DOHH2 (cell line): ENCODE data around the gene SLX4IP.

Experiments
- H3F3A ChIP-seq: fragments of 200-600 bp; sonication (generic), shearing (Covaris generic); 2 replicates; pipeline ENCODE4 v1.6.0; 2016; ENCODE audit warnings: antibody characterized with exemption, mild to moderate bottlenecking; ENCODE audit not compliant: control insufficient read depth, insufficient read depth
- H3K27ac ChIP-seq: fragments of 200-600 bp; sonication (generic); 2 replicates; pipeline ENCODE4 v1.5.1; 2014; ENCODE audit warnings: low read depth, mild to moderate bottlenecking, low read length, moderate library complexity
- H3K27me3 ChIP-seq: fragments of 200-600 bp; sonication (generic); 2 replicates; pipeline ENCODE4 v1.6.1; 2014; ENCODE audit warnings: mild to moderate bottlenecking, low read length, mixed read lengths; ENCODE audit not compliant: control insufficient read depth
- H3K36me3 ChIP-seq: fragments of 200-600 bp; sonication (generic); 2 replicates; pipeline ENCODE4 v1.6.1; 2014; ENCODE audit warnings: mild to moderate bottlenecking, low read length, moderate library complexity, mixed read lengths; ENCODE audit not compliant: control insufficient read depth
- H3K4me1 ChIP-seq: fragments of 200-600 bp; sonication (generic); 2 replicates; pipeline ENCODE4 v1.6.1; 2014; ENCODE audit warnings: mild to moderate bottlenecking, low read length, mixed read lengths; ENCODE audit not compliant: control insufficient read depth
- H3K4me2 ChIP-seq: fragments of 200-600 bp; sonication (generic); 2 replicates; pipeline ENCODE4 v1.6.0; 2014; ENCODE audit warnings: mild to moderate bottlenecking, low read length, moderate library complexity
- H3K4me3 ChIP-seq: fragments of 200-600 bp; sonication (generic); 2 replicates; pipeline ENCODE4 v1.5.1; 2014; ENCODE audit warnings: mild to moderate bottlenecking, low read length, mixed read lengths
- H3K79me2 ChIP-seq: fragments of 200-600 bp; sonication (generic); 2 replicates; pipeline ENCODE4 v1.6.1; 2014; ENCODE audit warnings: mild to moderate bottlenecking, low read length, mixed read lengths; ENCODE audit not compliant: control insufficient read depth
- H3K9me2 ChIP-seq: fragments of 200-600 bp; sonication (generic); replicated peaks from 2 replicates; pipeline ENCODE4 v1.6.1; 2014; ENCODE audit warnings: mild to moderate bottlenecking, low read length, mixed read lengths; ENCODE audit not compliant: control insufficient read depth
- H3K9me3 ChIP-seq: fragments of 200-600 bp; sonication (generic); 2 replicates; pipeline ENCODE4 v1.6.1; 2014; ENCODE audit warnings: antibody characterized with exemption, low read length, mixed read lengths; ENCODE audit not compliant: control insufficient read depth, insufficient read depth
- H4K20me1 ChIP-seq: fragments of 200-600 bp; sonication (generic); 2 replicates; pipeline ENCODE4 v1.6.0; 2014; ENCODE audit warnings: low read depth, mild to moderate bottlenecking, antibody characterized with exemption, low read length, moderate library complexity; ENCODE audit not compliant: control insufficient read depth, insufficient read depth
- EZH2phosphoT487 ChIP-seq: fragments of 200-600 bp; sonication (generic); IDR thresholded peaks from 2 replicates; pipeline ENCODE4 v1.6.1; 2017; ENCODE audit warnings: borderline replicate concordance, mild to moderate bottlenecking, antibody characterized with exemption, low read length, moderate library complexity, mixed read lengths
- TF ChIP-seq, protein P1 (sequence below): fragments of 200-600 bp; sonication (generic); IDR thresholded peaks from one replicate; pipeline ENCODE4 v1.5.1; 2014; ENCODE audit warnings: antibody characterized with exemption, mild to moderate bottlenecking, low read depth, low read length; ENCODE audit not compliant: poor library complexity, severe bottlenecking

SLX4IP gene

DNA sequence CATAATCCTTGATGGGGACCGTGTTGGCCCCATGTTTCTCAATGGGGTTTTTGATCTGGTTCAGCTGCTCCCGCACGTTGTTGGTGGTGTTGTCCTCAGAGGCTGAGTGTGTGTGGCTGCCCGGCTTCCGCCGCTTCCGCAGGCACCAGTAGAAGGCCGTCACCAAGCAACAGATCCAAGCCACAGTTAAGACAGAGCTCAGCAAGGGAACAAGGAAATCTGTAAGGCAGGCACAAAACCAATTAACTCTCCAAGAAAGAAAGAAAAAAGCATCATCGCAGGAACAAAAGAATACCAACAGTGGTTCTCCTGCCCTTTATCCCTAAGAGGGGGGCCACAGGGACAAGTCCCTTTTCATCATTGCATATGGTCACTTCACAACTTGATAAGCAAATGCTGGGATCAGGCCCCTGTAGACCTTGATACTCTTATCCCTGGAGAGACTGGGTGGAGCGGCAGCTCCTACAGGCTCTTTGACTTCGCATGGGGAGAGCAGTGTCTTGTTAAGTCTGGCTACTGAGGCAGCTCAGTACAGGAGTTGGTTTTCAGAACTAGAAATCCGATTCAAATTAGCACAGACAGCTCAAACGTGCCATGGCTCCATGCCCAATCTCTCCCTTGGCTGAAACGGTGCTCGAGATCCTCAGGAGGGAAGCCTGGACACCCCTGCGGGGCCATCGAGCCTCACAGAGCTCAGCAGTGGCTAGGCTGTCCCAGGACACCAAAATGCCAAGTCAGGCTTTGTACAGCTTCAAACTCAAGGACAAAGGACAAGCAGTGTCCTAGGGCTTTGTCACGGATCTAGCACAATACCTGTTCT, 204.8 kb downstream of the SLX4IP start:
- Histone ChIP-seq H3F3A (no peaks in the 10 kb centered on the region), H3K4me2 (no peak overlapping the region), H4K20me1 (no peaks in the 10 kb centered on the region), H3K4me3 (no peak overlapping the region), H3K36me3 (no peaks in the 10 kb centered on the region), H3K4me1 (no peaks in the 10 kb centered on the region), H3K27me3 (no peaks in the 10 kb centered on the region), H3K27ac (no peak overlapping the region), H3K9me3 (no peaks in the 10 kb centered on the region), H3K79me2 (no peaks in the 10 kb centered on the region), H3K9me2 (no peaks in the 10 kb centered on the region)
- TF ChIP-seq EZH2phosphoT487 = no peak
- TF ChIP-seq, protein P1, sequence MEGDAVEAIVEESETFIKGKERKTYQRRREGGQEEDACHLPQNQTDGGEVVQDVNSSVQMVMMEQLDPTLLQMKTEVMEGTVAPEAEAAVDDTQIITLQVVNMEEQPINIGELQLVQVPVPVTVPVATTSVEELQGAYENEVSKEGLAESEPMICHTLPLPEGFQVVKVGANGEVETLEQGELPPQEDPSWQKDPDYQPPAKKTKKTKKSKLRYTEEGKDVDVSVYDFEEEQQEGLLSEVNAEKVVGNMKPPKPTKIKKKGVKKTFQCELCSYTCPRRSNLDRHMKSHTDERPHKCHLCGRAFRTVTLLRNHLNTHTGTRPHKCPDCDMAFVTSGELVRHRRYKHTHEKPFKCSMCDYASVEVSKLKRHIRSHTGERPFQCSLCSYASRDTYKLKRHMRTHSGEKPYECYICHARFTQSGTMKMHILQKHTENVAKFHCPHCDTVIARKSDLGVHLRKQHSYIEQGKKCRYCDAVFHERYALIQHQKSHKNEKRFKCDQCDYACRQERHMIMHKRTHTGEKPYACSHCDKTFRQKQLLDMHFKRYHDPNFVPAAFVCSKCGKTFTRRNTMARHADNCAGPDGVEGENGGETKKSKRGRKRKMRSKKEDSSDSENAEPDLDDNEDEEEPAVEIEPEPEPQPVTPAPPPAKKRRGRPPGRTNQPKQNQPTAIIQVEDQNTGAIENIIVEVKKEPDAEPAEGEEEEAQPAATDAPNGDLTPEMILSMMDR = no peak

DNA sequence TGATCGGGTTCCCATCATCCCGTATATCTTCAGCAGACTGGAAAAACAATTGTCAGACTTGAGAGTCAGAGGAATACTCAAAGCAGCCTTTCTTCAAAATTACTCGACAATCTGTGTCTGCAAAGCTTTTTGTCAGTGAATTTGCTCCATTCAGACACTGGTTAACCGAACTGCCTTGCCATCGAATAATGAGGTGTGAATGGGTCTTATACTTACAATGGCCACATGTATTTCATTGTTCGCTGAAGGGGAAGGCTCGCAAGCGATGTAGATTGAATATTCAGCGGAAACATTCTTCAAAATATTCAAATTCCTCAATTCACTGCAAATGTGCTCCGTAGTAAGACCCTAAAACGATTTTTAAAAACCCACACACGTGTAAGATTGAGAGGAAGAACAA, 205.8 kb downstream of the SLX4IP start:
- no peak for TF ChIP-seq EZH2phosphoT487
- no peak overlapping the region for H3K27ac ChIP-seq
- H3F3A ChIP-seq = no peaks in the 10 kb centered on the region
- no peaks in the 10 kb centered on the region for H4K20me1 ChIP-seq
- H3K36me3 ChIP-seq = no peaks in the 10 kb centered on the region
- H3K79me2 ChIP-seq = no peaks in the 10 kb centered on the region
- no peaks in the 10 kb centered on the region for H3K9me2 ChIP-seq
- H3K4me3 ChIP-seq = no peak overlapping the region
- H3K27me3 ChIP-seq = no peaks in the 10 kb centered on the region
- H3K9me3 ChIP-seq = no peaks in the 10 kb centered on the region
- H3K4me1 ChIP-seq = no peaks in the 10 kb centered on the region
- no peak overlapping the region for H3K4me2 ChIP-seq

DNA sequence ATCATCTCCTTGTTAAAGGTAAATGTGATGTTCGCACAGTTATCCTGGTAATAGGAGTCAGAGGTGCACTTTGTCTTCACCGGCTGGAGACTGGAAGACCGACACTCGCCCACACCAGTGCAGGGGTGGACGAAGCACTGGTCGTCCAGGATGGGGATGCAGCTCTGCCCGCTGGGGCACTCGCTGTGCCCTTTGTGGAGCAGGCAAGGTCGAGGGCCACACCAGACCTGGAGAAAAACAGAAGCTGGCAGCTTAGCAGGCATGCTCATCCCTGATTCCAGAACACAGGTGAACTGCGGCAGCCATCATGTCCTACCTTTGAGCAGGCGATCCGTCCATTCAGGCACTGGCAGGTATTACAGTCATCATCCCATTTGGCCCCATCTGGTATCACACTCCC, 206.4 kb downstream of the SLX4IP start:
- no peaks in the 10 kb centered on the region for H4K20me1 ChIP-seq
- TF ChIP-seq, protein P1 = no peak
- TF ChIP-seq EZH2phosphoT487 = no peak
- H3K36me3 ChIP-seq = no peaks in the 10 kb centered on the region
- no peaks in the 10 kb centered on the region for H3F3A ChIP-seq
- H3K9me3 ChIP-seq = no peaks in the 10 kb centered on the region
- no peak overlapping the region for H3K4me3 ChIP-seq
- no peaks in the 10 kb centered on the region for H3K79me2 ChIP-seq
- no peak overlapping the region for H3K4me2 ChIP-seq
- no peaks in the 10 kb centered on the region for H3K9me2 ChIP-seq
- no peaks in the 10 kb centered on the region for H3K27me3 ChIP-seq
- H3K27ac ChIP-seq = no peak overlapping the region
- no peaks in the 10 kb centered on the region for H3K4me1 ChIP-seq

DNA sequence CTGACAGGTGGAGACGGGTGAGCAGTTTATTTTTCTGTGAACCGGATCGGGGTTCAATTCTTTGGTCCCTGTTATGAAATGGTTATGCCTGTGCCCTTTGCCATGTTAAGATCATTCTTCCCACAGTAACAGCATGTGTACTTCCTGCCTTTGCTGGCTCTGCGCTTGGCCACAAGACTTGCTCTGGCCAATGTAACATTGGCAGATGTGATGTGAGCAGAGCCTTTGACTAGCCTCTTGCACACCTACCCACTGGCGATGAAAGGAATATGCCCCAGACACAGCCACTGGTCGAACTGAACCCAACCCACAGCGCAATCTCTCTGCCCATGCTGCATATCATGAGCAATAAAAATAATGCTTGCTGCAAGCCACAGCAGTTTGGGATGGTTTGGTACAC, 206.8 kb downstream of the SLX4IP start:
- H3K9me3 ChIP-seq = no peaks in the 10 kb centered on the region
- no peaks in the 10 kb centered on the region for H3F3A ChIP-seq
- TF ChIP-seq, protein P1 = no peak
- TF ChIP-seq EZH2phosphoT487 = no peak
- no peaks in the 10 kb centered on the region for H3K9me2 ChIP-seq
- H3K27ac ChIP-seq = no peak overlapping the region
- no peaks in the 10 kb centered on the region for H4K20me1 ChIP-seq
- no peaks in the 10 kb centered on the region for H3K79me2 ChIP-seq
- H3K36me3 ChIP-seq = no peaks in the 10 kb centered on the region
- H3K4me2 ChIP-seq = no peak overlapping the region
- H3K27me3 ChIP-seq = no peaks in the 10 kb centered on the region
- no peak overlapping the region for H3K4me3 ChIP-seq
- no peaks in the 10 kb centered on the region for H3K4me1 ChIP-seq
